Fibroblast of lung (primary cell): ENCODE measurements around the gene TNIK.

Source experiments
- EZH2 ChIP-seq: IDR thresholded peaks from 2 replicates; pipeline ENCODE4 v1.5.1; 2012; ENCODE audit warnings: low read length, control low read depth, mild to moderate bottlenecking; ENCODE audit errors: missing control alignments
- TF ChIP-seq, protein P1 (sequence below), 2 donors: IDR thresholded peaks in 1 of 2; conservative IDR thresholded peaks in 1 of 2; 1 replicate in 1 of 2; 2 replicates in 1 of 2; pipeline ENCODE4 v1.5.1; 2011 to 2012; ENCODE audit warnings: low read length in 2 of 2, control low read depth in 1 of 2, inconsistent platforms in 1 of 2, low read depth in 1 of 2, mild to moderate bottlenecking in 1 of 2

DNA sequence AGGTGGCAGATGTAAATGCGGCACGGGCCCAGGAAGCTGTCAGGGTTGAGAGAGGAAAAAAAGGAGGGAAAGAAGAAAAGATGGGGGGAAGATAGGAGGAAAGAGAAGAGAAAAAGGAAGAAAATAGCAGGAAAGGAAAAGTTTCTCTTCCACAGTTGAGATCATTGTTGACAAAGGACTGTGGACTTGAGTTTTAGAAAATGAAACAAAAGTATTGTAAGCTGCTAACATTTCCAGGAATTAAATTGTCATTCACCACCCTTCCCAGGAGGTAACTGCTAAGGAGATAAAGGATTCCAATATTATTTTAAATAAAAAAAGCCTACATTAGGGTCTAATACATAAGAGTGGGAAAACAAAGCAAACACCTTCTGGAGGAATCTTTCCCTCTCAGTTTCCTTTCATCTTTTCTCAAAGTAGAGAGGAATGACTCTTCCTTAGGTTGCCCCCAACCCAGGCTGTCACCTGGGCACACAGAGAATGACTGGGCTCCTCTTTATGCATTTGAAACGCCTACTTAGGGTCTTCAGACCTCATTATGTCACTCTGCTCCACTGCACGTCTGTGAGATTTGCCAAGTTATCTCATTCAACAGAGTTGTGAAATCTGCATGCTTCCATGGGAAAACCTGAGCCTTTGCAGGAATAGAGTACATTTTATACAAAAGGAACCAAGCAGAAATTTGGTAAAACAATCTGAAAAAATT is 194.0 kb downstream of the TNIK start:
- TF ChIP-seq, protein P1, sequence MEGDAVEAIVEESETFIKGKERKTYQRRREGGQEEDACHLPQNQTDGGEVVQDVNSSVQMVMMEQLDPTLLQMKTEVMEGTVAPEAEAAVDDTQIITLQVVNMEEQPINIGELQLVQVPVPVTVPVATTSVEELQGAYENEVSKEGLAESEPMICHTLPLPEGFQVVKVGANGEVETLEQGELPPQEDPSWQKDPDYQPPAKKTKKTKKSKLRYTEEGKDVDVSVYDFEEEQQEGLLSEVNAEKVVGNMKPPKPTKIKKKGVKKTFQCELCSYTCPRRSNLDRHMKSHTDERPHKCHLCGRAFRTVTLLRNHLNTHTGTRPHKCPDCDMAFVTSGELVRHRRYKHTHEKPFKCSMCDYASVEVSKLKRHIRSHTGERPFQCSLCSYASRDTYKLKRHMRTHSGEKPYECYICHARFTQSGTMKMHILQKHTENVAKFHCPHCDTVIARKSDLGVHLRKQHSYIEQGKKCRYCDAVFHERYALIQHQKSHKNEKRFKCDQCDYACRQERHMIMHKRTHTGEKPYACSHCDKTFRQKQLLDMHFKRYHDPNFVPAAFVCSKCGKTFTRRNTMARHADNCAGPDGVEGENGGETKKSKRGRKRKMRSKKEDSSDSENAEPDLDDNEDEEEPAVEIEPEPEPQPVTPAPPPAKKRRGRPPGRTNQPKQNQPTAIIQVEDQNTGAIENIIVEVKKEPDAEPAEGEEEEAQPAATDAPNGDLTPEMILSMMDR (conservative IDR thresholded peaks at IDR 0.05 in 1 of 2, IDR thresholded peaks at IDR 0.05 in 1 of 2; ENCODE audit: low read depth in 1 of 2, low read length in 2 of 2), result no peak
- TF ChIP-seq EZH2, result no peak
